Measurements from ENCODE around the gene CCN6. TPM values are rescaled to one million over a fixed set of nuclear protein-coding genes. Genes with fewer than 3 reads are reported as not detected.
"Not testable (repeated sequence)": the region's sequence is repeated elsewhere in the genome, so short reads cannot be mapped to it uniquely, and the experiment has no call there.

Gene CCN6
- total and polyA plus RNA-seq, 2 donors (not counting 1 experiment from before 2014, with no cell fraction given), result 0.49 TPM; not detected in 1

DNA sequence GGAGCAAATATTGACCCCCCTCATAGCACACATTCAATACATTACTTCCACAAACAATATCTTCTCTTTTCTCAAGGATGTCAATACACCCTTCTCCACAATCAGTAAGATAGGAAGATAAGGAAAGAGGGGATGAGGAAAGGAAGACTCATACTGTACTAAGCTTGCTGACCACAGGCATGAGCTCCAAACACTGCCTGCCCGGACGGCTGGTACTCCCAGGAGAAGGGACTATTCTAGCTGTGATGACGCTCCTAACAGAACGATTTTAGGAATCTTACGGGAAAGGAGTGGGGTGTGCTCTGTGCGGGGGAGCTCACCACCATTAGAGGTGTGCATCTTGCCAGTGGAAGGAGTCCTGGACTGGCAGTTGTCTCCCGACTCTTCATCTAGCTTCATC is 3.9 kb upstream of the CCN6 start:
- Histone ChIP-seq H3K4me1 (ENCODE audit: control insufficient read depth, extremely low read depth, insufficient read depth, low read length) (no peaks in the 10 kb centered on the region), H4K20me1 (ENCODE audit: control insufficient read depth, extremely low read depth, insufficient read depth, low read length) (no peaks in the 10 kb centered on the region), H3K4me2 (ENCODE audit: extremely low read depth, insufficient read depth, low read length) (no peak overlapping the region), H3K36me3 (ENCODE audit: control insufficient read depth, insufficient read depth, low read length) (no peaks in the 10 kb centered on the region), H3K4me3 (replicated peaks in 1 of 4; ENCODE audit: control extremely low read depth in 1 of 4, insufficient read depth in 1 of 4, low read depth in 3 of 4, low read length in 4 of 4) (no peak overlapping the region), H3K27ac (ENCODE audit: insufficient read depth, low read length) (no peak overlapping the region), H2AFZ (ENCODE audit: low read length) (no peak overlapping the region), H3K9me3 (ENCODE audit: control insufficient read depth, insufficient read depth, low read depth, low read length) (no peaks in the 10 kb centered on the region), H3K79me2 (ENCODE audit: control insufficient read depth, insufficient read depth, low read length) (no peaks in the 10 kb centered on the region), H3K27me3 (ENCODE audit: control insufficient read depth, insufficient read depth, low read length) (no peaks in the 10 kb centered on the region), H3K9ac (ENCODE audit: insufficient read depth, low read length) (no peak overlapping the region)
- no peak for TF ChIP-seq EZH2 (IDR thresholded peaks at IDR 0.05; ENCODE audit: low read length, missing control alignments)
- TF ChIP-seq, protein P1, sequence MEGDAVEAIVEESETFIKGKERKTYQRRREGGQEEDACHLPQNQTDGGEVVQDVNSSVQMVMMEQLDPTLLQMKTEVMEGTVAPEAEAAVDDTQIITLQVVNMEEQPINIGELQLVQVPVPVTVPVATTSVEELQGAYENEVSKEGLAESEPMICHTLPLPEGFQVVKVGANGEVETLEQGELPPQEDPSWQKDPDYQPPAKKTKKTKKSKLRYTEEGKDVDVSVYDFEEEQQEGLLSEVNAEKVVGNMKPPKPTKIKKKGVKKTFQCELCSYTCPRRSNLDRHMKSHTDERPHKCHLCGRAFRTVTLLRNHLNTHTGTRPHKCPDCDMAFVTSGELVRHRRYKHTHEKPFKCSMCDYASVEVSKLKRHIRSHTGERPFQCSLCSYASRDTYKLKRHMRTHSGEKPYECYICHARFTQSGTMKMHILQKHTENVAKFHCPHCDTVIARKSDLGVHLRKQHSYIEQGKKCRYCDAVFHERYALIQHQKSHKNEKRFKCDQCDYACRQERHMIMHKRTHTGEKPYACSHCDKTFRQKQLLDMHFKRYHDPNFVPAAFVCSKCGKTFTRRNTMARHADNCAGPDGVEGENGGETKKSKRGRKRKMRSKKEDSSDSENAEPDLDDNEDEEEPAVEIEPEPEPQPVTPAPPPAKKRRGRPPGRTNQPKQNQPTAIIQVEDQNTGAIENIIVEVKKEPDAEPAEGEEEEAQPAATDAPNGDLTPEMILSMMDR (conservative IDR thresholded peaks at IDR 0.05 in 1 of 2, IDR thresholded peaks at IDR 0.05 in 1 of 2; ENCODE audit: low read depth in 1 of 2, low read length in 2 of 2), result no peak
- no peak for DNase-seq (ENCODE audit: low read depth in 2 of 2)

DNA sequence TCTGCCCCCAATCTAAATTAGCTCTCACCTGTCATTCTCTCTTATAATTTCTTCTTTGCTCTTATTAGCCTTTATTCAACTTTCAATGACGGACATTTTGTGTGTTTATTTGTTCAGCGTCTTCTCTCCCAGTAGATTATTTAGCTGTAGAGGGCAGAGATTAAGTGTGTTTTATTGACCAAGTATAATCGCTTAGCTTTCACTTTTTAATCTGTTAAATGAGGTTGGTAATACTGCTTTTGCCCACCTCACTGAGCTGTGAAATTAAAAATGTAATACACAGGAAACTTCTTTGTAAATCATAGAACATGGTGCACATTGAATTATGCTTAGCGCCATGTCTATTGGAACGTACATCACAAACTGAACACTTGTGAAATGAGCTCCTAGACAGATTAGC is 3.5 kb upstream of the CCN6 start:
- TF ChIP-seq, protein P1 (conservative IDR thresholded peaks at IDR 0.05 in 1 of 2, IDR thresholded peaks at IDR 0.05 in 1 of 2; ENCODE audit: low read depth in 1 of 2, low read length in 2 of 2), result no peak
- TF ChIP-seq EZH2 (IDR thresholded peaks at IDR 0.05; ENCODE audit: low read length, missing control alignments), result no peak
- no peaks in the 10 kb centered on the region for H3K9me3 ChIP-seq (ENCODE audit: control insufficient read depth, insufficient read depth, low read depth, low read length)
- H3K4me2 ChIP-seq (ENCODE audit: extremely low read depth, insufficient read depth, low read length), result no peak overlapping the region
- H3K79me2 ChIP-seq (ENCODE audit: control insufficient read depth, insufficient read depth, low read length), result no peaks in the 10 kb centered on the region
- H3K36me3 ChIP-seq (ENCODE audit: control insufficient read depth, insufficient read depth, low read length), result no peaks in the 10 kb centered on the region
- no peak for DNase-seq (ENCODE audit: low read depth in 2 of 2)
- no peak overlapping the region for H3K4me3 ChIP-seq (replicated peaks in 1 of 4; ENCODE audit: control extremely low read depth in 1 of 4, insufficient read depth in 1 of 4, low read depth in 3 of 4, low read length in 4 of 4)
- H3K4me1 ChIP-seq (ENCODE audit: control insufficient read depth, extremely low read depth, insufficient read depth, low read length), result no peaks in the 10 kb centered on the region
- no peak overlapping the region for H3K9ac ChIP-seq (ENCODE audit: insufficient read depth, low read length)
- no peaks in the 10 kb centered on the region for H3K27me3 ChIP-seq (ENCODE audit: control insufficient read depth, insufficient read depth, low read length)
- no peak overlapping the region for H3K27ac ChIP-seq (ENCODE audit: insufficient read depth, low read length)
- H4K20me1 ChIP-seq (ENCODE audit: control insufficient read depth, extremely low read depth, insufficient read depth, low read length), result no peaks in the 10 kb centered on the region
- no peak overlapping the region for H2AFZ ChIP-seq (ENCODE audit: low read length)

DNA sequence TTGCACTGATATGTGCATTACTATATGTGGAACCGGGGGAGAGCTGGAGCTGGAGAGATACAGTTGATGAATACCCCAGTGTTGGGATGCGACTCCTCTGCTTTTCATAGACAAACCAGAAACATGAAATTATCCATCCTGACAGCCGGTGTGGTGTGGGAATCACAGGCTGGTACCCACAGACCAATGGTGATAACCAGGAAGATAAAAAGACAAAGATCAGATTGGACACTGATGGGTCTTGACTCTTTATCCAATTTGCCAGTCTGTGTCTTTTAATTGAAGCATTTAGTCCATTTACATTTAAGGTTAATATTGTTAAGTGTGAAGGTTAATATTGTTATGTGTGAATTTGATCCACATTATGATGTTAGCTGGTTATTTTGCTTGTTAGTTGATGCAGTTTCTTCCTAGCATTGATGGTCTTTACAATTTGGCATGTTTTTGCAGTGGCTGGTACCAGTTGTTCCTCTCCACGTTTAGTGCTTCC is 2.6 kb upstream of the CCN6 start:
- not testable (repeated sequence) for H3K9ac ChIP-seq (ENCODE audit: insufficient read depth, low read length); H3K79me2 ChIP-seq (ENCODE audit: control insufficient read depth, insufficient read depth, low read length); H2AFZ ChIP-seq (ENCODE audit: low read length); H3K4me2 ChIP-seq (ENCODE audit: extremely low read depth, insufficient read depth, low read length); DNase-seq (ENCODE audit: low read depth in 2 of 2); H3K36me3 ChIP-seq (ENCODE audit: control insufficient read depth, insufficient read depth, low read length); H3K27ac ChIP-seq (ENCODE audit: insufficient read depth, low read length); H3K4me3 ChIP-seq (replicated peaks in 1 of 4; ENCODE audit: control extremely low read depth in 1 of 4, insufficient read depth in 1 of 4, low read depth in 3 of 4, low read length in 4 of 4); H3K4me1 ChIP-seq (ENCODE audit: control insufficient read depth, extremely low read depth, insufficient read depth, low read length); H3K9me3 ChIP-seq (ENCODE audit: control insufficient read depth, insufficient read depth, low read depth, low read length); H3K27me3 ChIP-seq (ENCODE audit: control insufficient read depth, insufficient read depth, low read length); H4K20me1 ChIP-seq (ENCODE audit: control insufficient read depth, extremely low read depth, insufficient read depth, low read length)
